Motor neuron (in vitro differentiated cells): ENCODE results near the gene EVC. TPM values are rescaled to one million over a fixed set of nuclear protein-coding genes. Genes with fewer than 3 reads are reported as not detected.

Experiments used
- ATAC-seq, 8 experiments: fragments of 200-7000 bp; cut with Tn5 transposase; replicated peaks in 6 of 8; 2 replicates each; pipeline ENCODE4 v1.8.0; 2021; ENCODE audit warnings: mild to moderate bottlenecking in 8 of 8, moderate library complexity in 8 of 8
- H3K27ac ChIP-seq, 2 donors: fragments of 250-450 bp; sonication (Bioruptor Pico); 2 replicates each; pipeline ENCODE4 v1.9.0; 2021; ENCODE audit warnings: antibody characterized with exemption in 2 of 2, mild to moderate bottlenecking in 2 of 2, moderate library complexity in 1 of 2
- H3K4me1 ChIP-seq, 2 donors: fragments of 250-450 bp; sonication (Bioruptor Pico); replicated peaks in 1 of 2; 2 replicates each; pipeline ENCODE4 v1.6.1; 2021; ENCODE audit warnings: antibody characterized with exemption in 2 of 2, mild to moderate bottlenecking in 2 of 2, moderate library complexity in 1 of 2
- H3K4me3 ChIP-seq, 5 donors: fragments of 250-450 bp; sonication (Bioruptor Pico); 2 replicates each; pipeline ENCODE4 v1.9.0; 2021; ENCODE audit warnings: antibody characterized with exemption in 5 of 5, mild to moderate bottlenecking in 5 of 5, moderate library complexity in 4 of 5
- WGBS, 10 experiments: fragments of 450-650 bp; shearing (Covaris generic); methylation state at CpG; one replicate each; pipeline ENCODE4 v1.0.0; 2022; 5-methylcytosine and 5-hydroxymethylcytosine counted together
- in situ Hi-C, 9 experiments: fragments of 400-800 bp; cut with MboI; loops; one replicate each; pipeline ENCODE4 v1.15.0; 2021; ENCODE audit warnings: low sequenced_read_pairs in 9 of 9, low pct_unique_long_range_greater_than_20kb in 2 of 9; ENCODE audit not compliant: unreplicated experiment in 9 of 9
- total RNA-seq, 8 experiments: library from RNA; unstranded; fragments of 300-600 nt; gene quantifications; 2 replicates each; pipeline versions ENCODE4 v1.2.3 to v1.2.4, GENCODE V29; 2022

The EVC gene
- total RNA-seq, 8 experiments from 2014 or later, result 2.1 to 26.4 (median 7.7) TPM

GRCh38 chr4:5710065-5710960, 688 bp upstream of the EVC start:
- 17 to 83% (median 50%) methylated on average over 1 to 5 of the region's 13 CpGs; no CpG with 5 or more reads in 4 of the 10 experiments for WGBS, 10 experiments
- Histone ChIP-seq H3K4me3 (peak overlapping the region; percentile 30 to 45 (median 39)), H3K4me1 (peaks cover 5 to 13% of the 10 kb centered on the region in 2 donors), H3K27ac (no peak overlapping the region)
- peak; percentile 35 to 58 (median 40) for ATAC-seq
- in situ Hi-C loops, result no loop called here

GRCh38 chr4:5711479-5712184, 631 bp downstream of the EVC start:
- in situ Hi-C loops, result no loop called here
- 14 to 83% (median 50%) methylated on average over 1 to 14 of the region's 52 CpGs; no CpG with 5 or more reads in 2 of the 10 experiments for WGBS, 10 experiments
- Histone ChIP-seq H3K4me3 (peak overlapping the region; percentile 30 to 45 (median 39)), H3K27ac (no peak overlapping the region), H3K4me1 (peaks cover 5 to 13% of the 10 kb centered on the region in 2 donors)
- peak in 3 of 8 experiments; percentile 20 to 45 (median 23) for ATAC-seq

DNA sequence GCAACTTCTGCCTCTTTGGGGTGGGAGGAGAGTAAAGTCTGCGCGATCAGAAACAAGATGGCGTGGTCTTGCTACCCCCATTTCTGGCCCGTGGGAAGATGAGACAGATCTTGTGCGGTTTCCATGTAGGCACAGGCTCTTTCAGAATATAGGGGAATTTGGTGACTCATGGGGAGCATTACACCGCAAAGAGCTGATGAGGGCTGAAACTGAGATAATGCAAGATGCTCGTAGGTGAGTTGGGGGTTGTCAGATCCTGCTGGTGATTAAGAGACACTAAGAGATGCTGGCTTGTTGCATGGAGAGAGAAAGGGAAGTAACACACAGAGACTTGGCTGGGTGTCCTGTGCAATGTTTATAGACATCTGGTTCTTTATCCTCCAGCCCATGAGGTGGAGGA, 1.5 kb downstream of the EVC start:
- WGBS, 10 experiments, result 72 to 100% (median 93%) methylated on average over 1 to 6 of the region's 7 CpGs; no CpG with 5 or more reads in 4 of the 10 experiments
- Histone ChIP-seq H3K4me3 (no peak overlapping the region), H3K4me1 (peaks cover 5 to 13% of the 10 kb centered on the region in 2 donors), H3K27ac (no peak overlapping the region)
- in situ Hi-C loops, result no loop called here
- no peak for ATAC-seq

DNA sequence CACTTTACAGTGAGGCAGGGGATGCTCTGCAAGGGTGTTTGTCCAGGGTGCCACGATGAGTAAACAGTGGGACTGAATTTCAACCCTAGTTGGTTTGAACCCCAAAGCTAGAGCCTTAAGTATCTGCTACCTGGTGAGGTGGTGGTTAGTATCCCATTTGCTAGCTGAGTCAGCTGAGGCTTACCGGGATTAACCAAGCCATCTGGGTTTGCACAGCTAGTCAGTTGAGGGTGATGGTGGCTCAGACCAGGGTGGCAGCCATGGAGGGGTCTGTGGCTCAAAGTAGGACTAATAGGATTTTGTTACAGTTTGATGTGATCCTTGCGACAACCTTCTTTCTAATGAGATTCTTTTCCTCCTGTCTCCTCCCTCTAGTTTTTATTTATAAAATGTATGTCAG, 1.9 kb downstream of the EVC start:
- H3K4me1 ChIP-seq, result peaks cover 5 to 11% of the 10 kb centered on the region in 2 donors
- H3K4me3 ChIP-seq, result no peak overlapping the region
- no peak overlapping the region for H3K27ac ChIP-seq
- 83 to 100% (median 92%) methylated on average over 1 to 3 of the region's 3 CpGs; no CpG with 5 or more reads in 4 of the 10 experiments for WGBS, 10 experiments
- no peak for ATAC-seq
- in situ Hi-C loops, result no loop called here

DNA sequence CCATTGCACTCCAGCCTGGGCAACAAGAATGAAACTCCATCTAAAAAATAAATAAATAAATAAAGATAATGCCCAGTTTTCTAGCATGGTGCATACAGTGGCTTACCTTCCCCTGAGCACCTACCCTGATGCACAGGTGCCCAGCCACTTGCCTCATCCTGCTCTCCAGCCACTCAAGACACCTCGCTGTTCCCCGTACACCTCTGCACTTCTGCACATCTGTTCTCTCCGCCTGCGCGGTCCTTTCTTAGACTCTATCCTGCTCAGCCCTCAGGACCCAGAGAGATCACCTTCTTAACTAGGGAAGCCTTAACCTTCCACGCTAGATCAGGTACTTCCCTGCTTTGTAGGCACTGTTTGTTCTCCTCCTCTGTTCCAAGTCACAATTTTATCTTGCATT, 2.9 kb downstream of the EVC start:
- no peak for ATAC-seq
- Histone ChIP-seq H3K4me3 (no peak overlapping the region), H3K27ac (no peak overlapping the region), H3K4me1 (peaks cover 5 to 10% of the 10 kb centered on the region in 2 donors)
- in situ Hi-C loops, result no loop called here
- WGBS, 10 experiments, result 44 to 85% (median 73%) methylated on average over 1 to 6 of the region's 6 CpGs; no CpG with 5 or more reads in 1 of the 10 experiments

- WGBS, 10 experiments, result 0 to 90% (median 51%) methylated on average over 1 to 2 of the region's 2 CpGs; no CpG with 5 or more reads in 2 of the 10 experiments
These were observed 4.4 kb downstream of the EVC start for GRCh38 chr4:5715357-5715756.

GRCh38 chr4:5716391-5716790, 5.4 kb downstream of the EVC start:
- WGBS, 10 experiments, result 75 to 100% (median 93%) methylated on average over 1 to 2 of the region's 2 CpGs; no CpG with 5 or more reads in 2 of the 10 experiments
- Histone ChIP-seq H3K4me1 (no peaks in the 10 kb centered on the region), H3K4me3 (no peak overlapping the region), H3K27ac (no peak overlapping the region)
- ATAC-seq, result no peak
- in situ Hi-C loops, result no loop called here

More at GRCh38 chr4:5715357-5715756, 4.4 kb downstream of the EVC start:
- Histone ChIP-seq H3K4me1 (peaks cover 3 to 4% of the 10 kb centered on the region in 2 donors), H3K4me3 (no peak overlapping the region), H3K27ac (no peak overlapping the region)
- in situ Hi-C loops, result no loop called here
- ATAC-seq, result no peak

- Histone ChIP-seq H3K27ac (no peak overlapping the region), H3K4me3 (no peak overlapping the region), H3K4me1 (no peaks in the 10 kb centered on the region)
- 60 to 100% (median 87%) methylated on average over 1 to 4 of the region's 4 CpGs for WGBS, 10 experiments
- no peak for ATAC-seq
- in situ Hi-C loops, result no loop called here
These were observed 6.6 kb downstream of the EVC start for GRCh38 chr4:5717449-5718158.

GRCh38 chr4:5718411-5718810, 7.4 kb downstream of the EVC start:
- no peaks in the 10 kb centered on the region for H3K4me1 ChIP-seq
- ATAC-seq, result no peak
- in situ Hi-C loops, result no loop called here
- 52 to 100% (median 76%) methylated on average over 1 to 4 of the region's 4 CpGs; no CpG with 5 or more reads in 1 of the 10 experiments for WGBS, 10 experiments
- H3K4me3 ChIP-seq, result no peak overlapping the region
- no peak overlapping the region for H3K27ac ChIP-seq

GRCh38 chr4:5719350-5720055, 8.5 kb downstream of the EVC start:
- Histone ChIP-seq H3K4me3 (no peak overlapping the region), H3K4me1 (no peaks in the 10 kb centered on the region), H3K27ac (no peak overlapping the region)
- no peak for ATAC-seq
- 67 to 90% (median 86%) methylated on average over 1 to 4 of the region's 7 CpGs; no CpG with 5 or more reads in 1 of the 10 experiments for WGBS, 10 experiments
- in situ Hi-C loops, result no loop called here

DNA sequence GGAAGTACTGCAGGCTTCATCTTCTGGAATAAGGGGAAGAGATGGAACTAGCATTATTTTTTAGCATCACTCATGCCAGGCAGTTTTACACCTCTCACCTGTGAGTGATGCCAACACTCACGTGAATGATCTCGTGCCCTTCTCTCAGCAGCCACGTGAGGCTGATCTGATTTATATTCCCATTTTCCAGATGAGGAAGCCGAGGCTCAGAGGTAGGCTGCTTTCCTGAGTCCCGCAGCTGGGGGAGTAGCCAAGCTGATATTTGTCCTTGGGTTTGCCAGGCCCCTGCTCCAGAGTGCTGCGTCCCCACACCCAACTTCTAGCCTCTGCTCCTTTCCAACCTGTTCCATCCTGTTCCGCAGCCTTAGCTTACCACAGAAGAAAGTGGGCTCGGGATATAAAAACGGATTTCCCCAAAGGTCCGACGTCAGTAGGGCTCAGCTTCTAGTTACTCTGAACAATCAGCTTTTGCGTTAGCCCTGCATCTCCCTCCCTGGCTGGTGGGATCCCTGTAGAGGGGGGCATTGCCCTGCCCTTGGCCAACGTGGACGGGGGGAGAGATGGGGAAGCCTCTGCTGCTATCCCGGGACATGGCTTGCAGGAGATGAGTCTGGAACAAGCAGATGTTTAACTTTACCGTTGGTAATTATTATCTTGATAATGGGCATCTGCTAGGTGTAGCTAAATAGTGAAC, 9.3 kb downstream of the EVC start:
- Histone ChIP-seq H3K4me1 (no peaks in the 10 kb centered on the region), H3K27ac (no peak overlapping the region), H3K4me3 (no peak overlapping the region)
- no peak for ATAC-seq
- in situ Hi-C loops, result no loop called here
- WGBS, 10 experiments, result 75 to 100% (median 85%) methylated on average over 3 to 8 of the region's 16 CpGs; no CpG with 5 or more reads in 2 of the 10 experiments

DNA sequence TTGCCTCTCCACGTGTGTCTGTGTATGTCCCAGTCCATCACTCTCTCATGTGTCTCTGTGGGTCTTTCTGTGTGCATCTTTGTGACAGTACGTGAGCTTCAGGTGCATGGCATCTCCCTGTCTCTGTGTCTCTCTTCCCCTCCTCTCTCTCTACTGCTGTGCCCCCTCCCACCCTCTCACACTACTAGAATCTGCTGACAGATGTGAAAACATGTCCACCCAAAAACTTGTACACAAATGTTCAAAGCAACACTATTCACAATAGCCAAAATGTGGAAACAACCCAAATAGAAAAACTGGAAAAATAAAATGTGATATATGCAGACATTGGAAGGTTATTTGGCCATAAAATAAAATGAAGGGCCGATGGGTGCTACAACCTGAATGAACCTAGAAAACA, 10.0 kb downstream of the EVC start:
- Histone ChIP-seq H3K4me3 (no peak overlapping the region), H3K4me1 (no peaks in the 10 kb centered on the region), H3K27ac (no peak overlapping the region)
- in situ Hi-C loops, result no loop called here
- ATAC-seq, result no peak
- WGBS, 10 experiments, result 67 to 100% (median 88%) methylated on average over 1 to 3 of the region's 3 CpGs; no CpG with 5 or more reads in 2 of the 10 experiments
